Caki2 (cell line): ENCODE measurements around the gene KIFAP3. TPM values are rescaled to one million over a fixed set of nuclear protein-coding genes. Genes with fewer than 3 reads are reported as not detected.
"Not testable (repeated sequence)": the region's sequence is repeated elsewhere in the genome, so short reads cannot be mapped to it uniquely, and the experiment has no call there.

Experiments used
- DNase-seq: peaks from one replicate; pipeline ENCODE4 v3.0.0-alpha.2; 2015; ENCODE audit warnings: low read depth
- in situ Hi-C: cut with HindIII; loops from 2 replicates; pipeline ENCODE4 v1.10.0; 2016; ENCODE audit warnings: low sequenced_read_pairs, low pct_unique_long_range_greater_than_20kb, mixed read lengths
- total RNA-seq: library from RNA; depleted of rRNA; stranded (reverse); fragments of >200 nt; shearing (Covaris generic); gene quantifications from 2 replicates; pipeline ENCODE4 v1.2.3, GENCODE V29; 2014; ENCODE audit warnings: low replicate concordance; rRNA removed

KIFAP3 gene
- total RNA-seq: 64.2 and 69.9 TPM in 2 replicates

DNA sequence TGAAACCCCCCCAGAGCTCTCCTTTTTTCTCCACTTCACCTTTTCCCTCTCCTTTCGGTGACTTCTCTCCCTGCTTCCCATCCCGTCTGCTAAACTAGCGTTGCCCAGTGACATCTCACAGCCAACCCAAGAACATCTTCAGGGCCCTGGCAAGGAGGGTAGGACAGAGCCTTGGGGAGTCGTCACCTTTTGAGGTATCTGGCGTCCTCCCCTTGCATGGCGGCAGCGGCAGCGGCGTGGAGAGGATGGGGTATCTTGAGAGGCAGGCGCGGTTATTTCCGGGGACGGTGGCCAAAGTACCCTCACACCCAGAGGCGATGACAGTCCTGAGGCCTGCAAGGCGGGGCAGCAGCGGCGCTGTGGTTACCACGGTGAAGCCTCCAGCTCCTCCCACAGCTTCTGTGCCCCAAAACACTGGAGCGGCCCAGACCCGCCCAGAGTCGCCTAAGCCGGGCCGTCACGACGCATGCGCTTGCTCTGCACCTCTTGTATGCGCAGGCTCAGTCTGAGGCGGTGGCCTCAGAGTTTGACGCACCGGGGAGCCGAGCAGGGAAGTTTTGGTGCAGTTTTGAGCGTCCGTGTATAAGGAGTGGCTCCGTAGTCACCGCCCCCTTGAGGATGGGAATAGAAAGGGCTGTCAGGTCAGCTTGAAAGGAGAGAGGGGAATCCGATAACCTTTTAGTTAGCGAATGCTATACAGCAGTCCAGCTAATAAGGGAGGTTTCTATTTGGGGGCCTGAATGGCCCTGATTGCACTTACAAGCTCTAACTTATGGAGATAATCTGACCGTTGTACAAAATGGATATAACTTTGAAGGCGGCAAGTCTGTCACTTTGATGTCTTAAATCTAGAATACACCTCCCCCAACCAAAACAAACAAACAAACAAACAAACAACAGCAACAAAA, at the start of gene KIFAP3:
KIFAP3 (minus strand) TSS at position 446 of the 908 bp plus-strand sequence; CDS start at position 218, 228 bp downstream.
- in situ Hi-C loops: no loop called here
- peak; percentile 98 for DNase-seq

DNA sequence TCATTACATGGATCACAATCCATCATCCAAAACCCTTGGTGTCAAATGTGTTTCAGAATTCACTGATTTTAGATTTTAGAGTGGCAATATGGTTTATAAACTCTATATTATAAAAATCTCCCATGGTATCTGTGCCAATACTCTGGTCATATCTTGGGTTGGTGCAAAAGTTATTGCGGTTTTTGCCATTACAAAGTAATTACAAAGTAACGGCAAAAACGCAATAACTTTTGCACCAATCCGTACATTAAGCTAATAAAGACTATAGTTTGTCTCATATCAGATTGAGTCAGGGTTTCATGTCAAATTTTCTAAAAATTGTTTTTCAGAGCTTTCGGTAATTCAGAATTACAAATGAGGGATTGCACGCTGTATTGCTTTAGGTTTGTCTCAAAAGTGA, 47.9 kb upstream of the KIFAP3 start:
- in situ Hi-C loops: no loop called here
- DNase-seq: no peak

DNA sequence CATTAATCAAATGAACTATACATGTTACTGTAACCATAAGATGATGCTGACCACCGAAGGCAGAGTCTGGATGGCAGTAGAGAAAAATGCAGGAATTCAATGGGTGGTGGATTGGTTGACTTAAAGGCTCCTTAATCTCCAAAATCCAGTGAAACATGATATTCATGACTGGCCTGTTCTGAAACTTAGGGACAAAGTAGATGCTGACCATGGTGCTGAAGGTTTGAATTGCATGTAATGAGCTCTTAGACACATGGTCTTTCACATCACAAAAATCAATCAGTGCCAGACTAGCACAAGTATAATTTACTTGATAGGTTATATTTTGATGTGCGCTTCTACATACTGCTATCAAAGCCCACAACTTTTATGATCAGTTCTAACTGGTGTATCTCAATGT, 40.4 kb upstream of the KIFAP3 start:
- in situ Hi-C loops: no loop called here
- DNase-seq: peak; percentile 15

DNA sequence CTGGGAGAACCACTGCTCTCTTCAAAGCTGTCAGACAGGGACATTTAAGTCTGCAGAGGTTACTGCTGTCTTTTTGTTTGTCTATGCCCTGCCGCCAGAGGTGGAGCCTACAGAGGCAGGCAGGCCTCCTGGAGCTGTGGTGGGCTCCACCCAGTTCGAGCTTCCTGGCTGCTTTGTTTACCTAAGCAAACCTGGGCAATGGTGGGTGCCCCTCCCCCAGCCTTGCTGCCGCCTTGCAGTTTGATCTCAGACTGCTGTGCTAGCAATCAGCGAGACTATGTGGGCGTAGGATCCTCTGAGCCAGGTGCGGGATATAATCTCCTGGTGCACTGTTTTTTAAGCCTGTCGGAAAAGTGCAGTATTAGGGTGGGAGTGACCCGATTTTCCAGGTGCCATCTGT, 38.6 kb upstream of the KIFAP3 start:
- in situ Hi-C loops, DNase-seq: not testable (repeated sequence)

DNA sequence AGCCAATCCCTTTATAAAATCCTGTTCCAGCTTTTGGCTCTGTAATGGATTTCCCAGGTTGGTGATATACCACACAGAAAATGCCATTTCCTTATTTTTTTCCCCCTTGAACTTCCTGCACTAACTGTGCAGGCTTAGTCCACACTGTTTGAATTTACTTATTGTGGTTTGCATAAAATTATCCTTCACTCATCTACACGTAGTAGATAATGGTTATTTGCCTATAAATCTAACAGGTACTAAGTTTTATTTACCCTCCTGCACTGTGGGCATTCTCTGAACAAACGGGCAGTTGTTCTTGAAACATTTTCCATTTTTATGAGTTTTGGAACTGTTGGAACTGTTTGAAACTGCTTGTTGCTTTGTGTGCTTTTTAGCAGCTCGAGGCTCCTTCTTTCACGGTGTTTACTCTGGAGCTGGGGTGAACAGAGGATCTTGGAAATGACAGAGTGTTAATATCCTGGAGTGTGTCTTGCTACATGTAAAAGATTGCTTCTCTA, 23.0 kb upstream of the KIFAP3 start:
- in situ Hi-C loops: no loop called here
- DNase-seq: no peak

DNA sequence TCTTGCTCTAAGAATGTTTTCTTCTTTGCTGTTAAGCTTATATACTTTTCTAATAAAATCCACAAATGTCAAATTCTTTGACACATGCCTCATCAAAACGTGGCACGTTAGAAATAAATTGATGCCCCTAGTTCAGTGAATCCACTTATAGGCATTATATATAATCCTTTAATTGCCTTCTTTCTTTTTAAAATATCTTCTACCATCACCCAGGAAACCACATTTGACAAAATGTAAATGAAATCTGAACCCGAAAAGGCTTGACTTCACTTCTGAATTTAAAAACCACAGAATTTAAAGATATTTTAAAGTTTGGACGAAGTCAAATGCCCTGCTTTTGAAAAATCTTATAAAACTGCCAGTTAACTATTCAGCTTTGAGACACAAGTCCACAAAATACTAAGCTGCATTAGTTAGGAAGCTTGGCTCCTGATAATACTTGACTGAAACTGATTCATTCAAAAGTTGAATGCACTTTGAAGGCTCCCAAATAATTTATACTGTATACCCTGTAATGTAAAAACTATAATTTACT, 22.4 kb upstream of the KIFAP3 start:
- in situ Hi-C loops: no loop called here
- DNase-seq: no peak

DNA sequence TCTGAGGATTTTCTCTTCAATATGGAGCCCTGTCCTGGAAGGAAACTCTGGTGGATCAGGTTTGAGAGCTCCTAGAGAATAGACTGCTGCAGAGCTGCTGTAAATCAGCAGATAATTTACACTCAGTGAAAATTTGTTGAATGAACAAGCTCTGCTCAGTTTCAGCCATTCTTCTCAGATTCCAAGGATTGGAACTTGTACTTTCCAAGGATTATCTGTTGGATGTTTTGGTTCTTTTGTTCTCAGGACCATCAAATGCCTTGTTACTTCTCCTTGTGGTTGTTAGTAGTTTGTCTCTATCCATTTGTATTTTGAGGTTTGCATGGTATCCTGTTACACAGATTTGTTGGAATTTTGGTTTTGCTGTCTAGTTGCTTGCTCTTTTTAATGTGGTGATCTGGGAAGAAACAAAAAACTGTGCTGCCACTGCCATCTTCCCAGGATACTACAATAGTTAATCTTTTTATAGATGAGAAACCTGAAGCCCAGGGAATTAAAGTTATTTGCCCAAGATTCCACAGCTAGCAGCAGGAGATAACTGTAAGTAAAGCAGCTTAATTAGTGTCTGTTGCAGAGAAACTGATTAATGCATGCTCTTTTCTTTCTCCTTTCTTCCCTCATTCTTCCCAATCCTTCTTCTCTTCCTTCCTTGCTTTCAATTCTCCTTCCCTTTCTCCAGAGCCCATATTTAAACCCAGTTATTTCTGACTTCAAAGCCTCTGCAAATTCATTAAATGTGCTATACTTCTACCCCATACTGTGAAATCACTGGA, 21.7 kb upstream of the KIFAP3 start:
- in situ Hi-C loops: no loop called here
- no peak for DNase-seq

DNA sequence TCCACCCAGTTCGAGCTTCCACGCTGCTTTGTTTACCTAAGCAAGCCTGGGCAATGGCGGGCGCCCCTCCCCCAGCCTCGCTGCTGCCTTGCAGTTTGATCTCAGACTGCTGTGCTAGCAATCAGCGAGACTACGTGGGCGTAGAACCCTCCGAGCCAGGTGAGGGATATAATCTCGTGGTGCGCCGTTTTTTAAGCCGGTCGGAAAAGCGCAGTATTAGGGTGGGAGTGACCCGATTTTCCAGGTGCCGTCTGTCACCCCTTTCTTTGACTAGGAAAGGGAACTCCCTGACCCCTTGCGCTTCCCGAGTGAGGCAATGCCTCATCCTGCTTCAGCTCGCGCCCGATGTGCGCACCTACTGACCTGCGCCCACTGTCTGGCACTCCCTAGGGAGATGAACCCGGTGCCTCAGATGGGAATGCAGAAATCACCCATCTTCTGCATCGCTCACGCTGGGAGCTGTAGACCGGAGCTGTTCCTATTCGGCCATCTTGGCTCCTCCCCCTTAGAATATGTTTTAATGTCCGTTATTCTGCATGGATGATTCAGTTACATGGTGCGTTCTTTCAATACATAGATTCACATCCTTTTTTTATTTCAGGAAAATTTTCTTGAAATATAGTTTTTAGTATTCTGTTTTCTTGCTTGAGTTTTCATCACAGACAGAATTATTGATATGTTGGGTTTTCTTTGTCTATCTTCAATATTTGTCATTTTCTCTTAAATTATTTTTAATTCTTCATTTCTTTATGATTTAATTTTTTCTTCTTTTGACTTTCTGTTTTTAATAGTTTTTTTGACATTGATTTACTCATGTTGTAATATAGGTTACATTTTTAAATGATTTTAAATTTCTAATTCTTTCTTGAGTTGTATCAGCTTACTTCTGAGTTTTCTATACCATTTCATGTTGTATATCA, 20.5 kb upstream of the KIFAP3 start:
- in situ Hi-C loops, DNase-seq: not testable (repeated sequence)

DNA sequence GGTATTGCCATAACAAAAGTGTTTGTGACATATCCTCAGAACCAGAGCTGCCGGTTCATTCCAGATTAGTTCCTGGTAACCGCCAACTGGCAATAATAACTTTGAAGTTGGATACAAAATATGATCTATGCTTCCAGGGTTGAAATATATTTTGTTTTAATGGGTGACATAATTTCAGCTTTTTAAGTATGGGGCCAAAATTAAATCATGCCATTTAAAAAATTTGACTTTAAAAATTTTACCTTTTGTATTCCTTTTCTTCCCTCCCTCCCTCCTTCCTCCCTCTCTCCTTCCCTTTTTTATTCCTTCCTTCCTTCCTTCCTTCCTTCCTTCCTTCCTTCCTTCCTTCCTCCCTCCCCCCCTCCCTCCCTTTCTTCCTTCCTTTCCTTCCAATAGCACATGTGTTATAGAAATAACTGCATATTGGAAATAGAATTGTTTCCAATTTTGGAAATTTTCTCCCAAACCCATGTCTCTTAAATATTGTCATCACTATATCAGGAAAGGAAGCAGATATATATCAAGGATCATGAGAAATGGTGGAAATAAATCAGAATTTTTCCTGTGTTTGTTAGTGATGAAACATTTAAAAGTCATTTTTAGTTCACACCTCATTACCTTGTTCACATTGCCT, 12.0 kb upstream of the KIFAP3 start:
- DNase-seq: no peak
- in situ Hi-C loops: no loop called here

DNA sequence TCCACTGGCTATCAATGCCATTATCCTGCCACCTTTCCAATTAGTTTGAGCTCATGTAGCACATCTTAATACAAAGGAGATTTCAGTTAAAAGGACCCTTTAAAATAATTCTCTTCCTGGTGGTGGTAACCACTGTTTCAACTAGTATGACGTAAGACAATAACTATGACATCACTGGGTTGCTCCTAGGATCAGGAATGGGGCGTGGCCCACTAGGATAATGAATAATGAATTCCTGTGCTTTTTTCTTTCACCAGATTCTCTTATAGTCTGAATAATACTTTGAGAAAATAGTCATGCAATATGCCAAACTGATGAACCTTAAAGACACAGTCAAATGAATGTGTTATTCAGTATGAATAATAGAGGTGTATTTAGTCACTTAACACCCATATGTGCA, 10.6 kb upstream of the KIFAP3 start:
- in situ Hi-C loops: no loop called here

DNA sequence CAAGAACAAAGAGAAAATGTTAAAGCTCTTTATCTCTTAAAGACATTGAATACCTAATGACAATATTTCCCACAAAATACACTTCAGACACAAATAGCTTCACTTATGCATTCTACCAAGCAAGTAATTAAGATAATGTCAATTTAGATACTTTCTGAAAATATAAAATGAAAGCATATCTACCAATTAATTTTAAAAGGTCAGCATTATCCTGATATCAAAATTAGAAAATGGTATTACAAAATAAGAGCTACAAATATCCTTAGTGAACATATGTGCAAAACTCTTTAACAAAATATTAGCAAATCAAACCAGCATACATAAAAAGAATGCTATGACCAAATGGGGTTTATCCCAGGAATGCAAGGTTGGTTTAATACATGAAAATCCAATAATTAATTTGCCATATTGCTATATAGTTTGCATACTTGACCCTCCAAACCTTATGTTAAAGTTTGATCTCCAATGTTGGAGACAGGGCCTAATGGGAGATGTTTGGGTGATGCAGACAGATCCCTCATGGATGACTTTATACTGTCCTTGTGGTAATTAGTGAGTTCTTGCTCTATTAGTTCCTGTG, 4.2 kb upstream of the KIFAP3 start:
- in situ Hi-C loops: no loop called here

More for the DNA sequence above, 10.6 kb upstream of the KIFAP3 start:
- peak; percentile 27 for DNase-seq

DNA sequence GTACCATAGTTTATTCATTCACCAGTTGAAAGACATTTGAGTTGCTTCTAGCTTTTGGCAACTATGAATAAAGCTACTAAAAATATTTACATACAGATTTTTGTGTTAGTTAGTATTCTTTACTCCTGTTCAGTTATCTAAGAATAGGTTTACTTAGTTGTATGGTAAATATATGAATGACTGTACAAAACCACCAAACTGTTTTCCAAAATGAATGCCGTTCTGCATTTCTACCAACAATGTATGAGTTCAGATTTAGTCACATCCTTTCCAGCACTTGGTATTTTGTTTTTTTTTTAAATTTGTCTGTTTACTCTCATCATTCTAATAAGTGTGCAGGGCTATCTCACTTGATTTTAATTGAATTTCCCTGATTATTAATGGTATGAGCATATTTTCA, 3.4 kb upstream of the KIFAP3 start:
- in situ Hi-C loops: no loop called here
- DNase-seq: no peak

More for the DNA sequence above, 4.2 kb upstream of the KIFAP3 start:
- no peak for DNase-seq

DNA sequence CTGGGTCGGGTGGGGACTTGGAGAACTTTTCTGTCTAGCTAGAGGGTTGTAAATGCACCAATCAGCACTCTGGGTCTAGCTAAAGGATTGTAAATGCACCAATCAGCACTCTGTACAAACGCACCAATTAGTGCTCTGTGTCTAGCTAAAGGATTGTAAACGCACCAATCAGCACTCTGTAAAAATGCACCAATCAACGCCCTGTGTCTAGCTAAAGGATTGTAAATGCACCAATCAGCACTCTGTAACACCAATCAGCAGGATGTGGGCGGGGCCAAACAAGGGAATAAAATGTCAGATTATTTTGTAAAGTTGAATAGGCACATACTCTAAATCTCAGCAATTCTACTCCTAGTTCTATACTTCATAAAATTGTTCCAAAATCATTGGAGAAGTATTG, 2.5 kb upstream of the KIFAP3 start:
- in situ Hi-C loops, DNase-seq: not testable (repeated sequence)

DNA sequence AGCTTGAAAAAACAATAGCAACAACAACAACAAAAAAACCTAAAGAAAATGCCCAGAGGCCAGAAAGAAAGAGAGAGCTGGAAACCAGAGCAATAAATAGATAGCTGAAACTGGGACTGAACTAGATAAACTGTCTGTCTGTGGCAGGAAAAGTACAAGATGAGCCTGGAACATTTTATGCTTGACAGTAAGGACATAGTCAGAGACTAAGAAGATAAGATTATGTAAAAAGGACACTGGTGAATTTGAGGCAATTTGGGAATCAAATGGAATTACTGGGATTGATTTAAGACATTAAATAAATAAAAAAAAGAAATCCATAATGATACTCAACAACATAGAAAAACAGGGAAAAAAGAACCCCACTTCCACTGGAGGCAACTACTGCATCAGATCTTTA, 1.7 kb upstream of the KIFAP3 start:
- in situ Hi-C loops: no loop called here
- no peak for DNase-seq

DNA sequence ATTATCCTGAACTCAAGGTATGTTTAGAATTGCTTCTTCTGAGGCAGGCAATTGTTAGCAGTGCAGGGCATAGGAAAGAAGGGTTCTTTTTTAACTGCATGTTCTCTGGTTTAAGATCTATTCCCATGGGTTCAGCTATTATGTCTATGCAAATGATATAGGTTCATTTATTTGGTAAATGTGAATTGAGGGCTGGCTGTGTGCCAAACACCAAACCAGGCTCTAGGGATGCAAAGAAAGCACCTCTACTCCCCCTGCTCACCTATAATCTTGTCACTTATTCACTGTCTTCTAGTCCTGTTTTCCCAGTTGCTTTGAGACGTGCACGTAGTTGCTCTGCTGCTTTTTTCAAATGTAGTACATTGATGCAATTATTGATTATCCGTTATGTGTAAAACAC, 691 bp upstream of the KIFAP3 start:
- no peak for DNase-seq
- in situ Hi-C loops: no loop called here

DNA sequence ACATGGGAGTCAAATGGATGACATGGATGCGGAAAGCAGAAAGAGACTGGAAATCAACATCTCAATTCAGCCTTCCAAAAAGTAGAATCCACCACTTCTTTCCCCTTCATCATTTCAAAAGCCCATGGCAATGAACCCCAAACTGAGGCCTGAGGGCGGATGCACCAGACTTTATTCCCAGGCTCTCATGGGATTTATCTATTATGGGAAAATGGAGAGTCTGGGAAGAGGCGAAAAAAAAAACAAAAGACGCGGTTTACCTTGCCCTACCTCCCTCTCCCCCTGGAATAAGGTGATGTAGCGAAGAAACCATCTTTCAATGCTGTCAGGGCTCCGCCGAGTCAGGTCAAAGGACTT, 624 bp downstream of the KIFAP3 start:
- DNase-seq: no peak
- in situ Hi-C loops: no loop called here

DNA sequence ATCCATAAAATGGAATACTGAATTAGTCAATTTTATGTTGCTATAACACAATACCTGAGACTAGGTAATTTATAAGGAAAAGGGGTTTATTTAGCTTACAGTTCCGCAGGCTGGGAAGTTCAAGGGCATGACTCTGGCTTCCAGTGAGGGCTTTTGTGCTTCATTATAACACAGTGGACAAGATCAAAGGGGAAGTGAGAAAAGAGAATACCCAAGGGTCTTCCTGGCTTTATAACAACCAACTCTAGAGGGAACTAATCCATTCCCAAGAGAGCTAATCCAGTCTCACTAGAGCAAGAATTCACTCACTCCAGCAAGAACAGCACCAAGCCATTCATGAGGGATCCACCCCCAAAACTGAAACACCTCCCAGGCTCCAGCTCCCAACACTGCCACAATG, 3.1 kb downstream of the KIFAP3 start:
- in situ Hi-C loops: no loop called here
- no peak for DNase-seq
